OCI-LY7 (cell line): Measurements from ENCODE around the gene SIGLEC9. TPM values are rescaled to one million over a fixed set of nuclear protein-coding genes. Genes with fewer than 3 reads are reported as not detected.

Experiments
- BruUV-seq: library from RNA; stranded (reverse); fragments of 400-500 nt; replicated peaks from 2 replicates; lab custom pipeline; 2021; lab: Mats Ljungman, UMichigan
- CTCF ChIA-PET: fragments of 300-600 bp; sonication (Branson Sonifier 250); formaldehyde crosslinking; loops from one replicate; lab custom pipeline; 2022; ENCODE audit warnings: antibody characterized with exemption; ENCODE audit not compliant: unreplicated experiment; lab: Charles Lee
- POLR2A ChIA-PET: fragments of 300-600 bp; sonication (Branson Sonifier 250); formaldehyde crosslinking; loops from one replicate; lab custom pipeline; 2022; ENCODE audit warnings: antibody characterized with exemption; lab: Charles Lee
- DNase-seq: peaks from one replicate; pipeline ENCODE4 v3.0.0-alpha.2; 2015; ENCODE audit warnings: low spot score
- H2AFZ ChIP-seq: fragments of 200-600 bp; sonication (generic), shearing (Covaris generic); 2 replicates; pipeline ENCODE4 v1.6.1; 2014; ENCODE audit warnings: mild to moderate bottlenecking, antibody characterized with exemption, low read length, moderate library complexity
- H3K27ac ChIP-seq: fragments of 200-600 bp; sonication (generic); 2 replicates; pipeline ENCODE4 v1.5.1; 2014; ENCODE audit warnings: mixed run types, low read depth, mild to moderate bottlenecking, moderate library complexity, low read length, inconsistent platforms; ENCODE audit not compliant: poor library complexity, severe bottlenecking
- H3K36me3 ChIP-seq: fragments of 200-600 bp; sonication (generic); 2 replicates; pipeline ENCODE4 v1.6.1; 2014; ENCODE audit warnings: mild to moderate bottlenecking, antibody characterized with exemption, low read length, moderate library complexity, mixed read lengths; ENCODE audit not compliant: insufficient read depth
- H3K4me1 ChIP-seq: fragments of 200-600 bp; sonication (generic); 2 replicates; pipeline ENCODE4 v1.5.1; 2014; ENCODE audit warnings: mild to moderate bottlenecking, low read length; ENCODE audit not compliant: insufficient read depth, poor library complexity, severe bottlenecking
- H3K4me2 ChIP-seq: fragments of 200-600 bp; sonication (generic); 2 replicates; pipeline ENCODE4 v1.6.1; 2014; ENCODE audit warnings: mild to moderate bottlenecking, low read length
- H3K4me3 ChIP-seq: fragments of 200-600 bp; sonication (generic); 2 replicates; pipeline ENCODE4 v1.5.1; 2014; ENCODE audit warnings: mild to moderate bottlenecking, low read depth, low read length; ENCODE audit not compliant: poor library complexity, severe bottlenecking
- H3K79me2 ChIP-seq: fragments of 200-600 bp; sonication (generic); 2 replicates; pipeline ENCODE4 v1.6.1; 2016; ENCODE audit warnings: low read depth, mild to moderate bottlenecking, low read length, moderate library complexity, mixed read lengths; ENCODE audit not compliant: insufficient read depth
- H3K9me2 ChIP-seq: fragments of 200-600 bp; sonication (generic); 2 replicates; pipeline ENCODE4 v1.6.1; 2016; ENCODE audit warnings: mild to moderate bottlenecking, low read length, mixed read lengths; ENCODE audit not compliant: insufficient read depth
- H3K9me3 ChIP-seq: fragments of 200-600 bp; sonication (generic); 2 replicates; pipeline ENCODE4 v1.6.1; 2014; ENCODE audit warnings: mild to moderate bottlenecking, mixed run types, low read length, mixed read lengths
- H4K20me1 ChIP-seq: fragments of 200-600 bp; sonication (generic); 2 replicates; pipeline ENCODE4 v1.6.1; 2014; ENCODE audit warnings: mild to moderate bottlenecking, antibody characterized with exemption, low read length, moderate library complexity, mixed read lengths; ENCODE audit not compliant: insufficient read depth
- CTCF ChIP-seq: fragments of 200-600 bp; sonication (generic); conservative IDR thresholded peaks from 2 replicates; pipeline ENCODE4 v1.5.1; 2014; ENCODE audit warnings: mild to moderate bottlenecking, antibody characterized with exemption, low read length, moderate library complexity, mixed read lengths
- EZH2phosphoT487 ChIP-seq: fragments of 200-600 bp; sonication (generic); IDR thresholded peaks from 2 replicates; pipeline ENCODE4 v1.6.1; 2018; ENCODE audit warnings: low read depth, borderline replicate concordance, mild to moderate bottlenecking, mixed run types, antibody characterized with exemption, low read length, moderate library complexity, mixed read lengths
- intact Hi-C: fragments of 100-400 bp; cut with micrococcal nuclease; formaldehyde crosslinking; loops from one replicate; pipeline ENCODE4 v1.10.0; 2022; ENCODE audit not compliant: unreplicated experiment
- total RNA-seq, 2 experiments: library from RNA; depleted of rRNA in 1 of 2; stranded (reverse); fragments of >200 nt in 1 of 2; shearing (Covaris generic) in 1 of 2; gene quantifications; 2 replicates each; pipeline ENCODE4 v1.2.3, GENCODE V29; 2014 to 2022

Gene SIGLEC9
- total RNA-seq, 2 experiments from 2014 or later, result not detected

- CTCF ChIA-PET, result no interaction called here
- Histone ChIP-seq H4K20me1 (no peaks in the 10 kb centered on the region), H2AFZ (no peak overlapping the region), H3K9me3 (no peaks in the 10 kb centered on the region), H3K4me3 (no peak overlapping the region), H3K4me1 (no peaks in the 10 kb centered on the region), H3K4me2 (no peak overlapping the region), H3K27ac (no peak overlapping the region), H3K36me3 (no peaks in the 10 kb centered on the region), H3K79me2 (no peaks in the 10 kb centered on the region), H3K9me2 (no peaks in the 10 kb centered on the region)
- no peak for TF ChIP-seq CTCF
- no TSS peak for BruUV-seq
- POLR2A ChIA-PET, result no interaction called here
- intact Hi-C loops, result no loop called here
- DNase-seq, result no peak
These were observed 10.5 kb upstream of the SIGLEC9 start for GRCh38 chr19:51114087-51114729.

- H3K79me2 ChIP-seq, result no peaks in the 10 kb centered on the region
- no peaks in the 10 kb centered on the region for H3K36me3 ChIP-seq
- H4K20me1 ChIP-seq, result no peaks in the 10 kb centered on the region
- no peak overlapping the region for H2AFZ ChIP-seq
- TF ChIP-seq EZH2phosphoT487, result peak; percentile 55; the same call in 1 of the 2 replicates
- TF ChIP-seq CTCF, result no peak
- H3K27ac ChIP-seq, result no peak overlapping the region
- DNase-seq, result no peak
- ChIA-PET POLR2A (no interaction called here), CTCF (no interaction called here)
- H3K4me3 ChIP-seq, result no peak overlapping the region
- H3K9me2 ChIP-seq, result no peaks in the 10 kb centered on the region
- no TSS peak for BruUV-seq
- intact Hi-C loops, result no loop called here
- H3K4me1 ChIP-seq, result no peaks in the 10 kb centered on the region
- H3K9me3 ChIP-seq, result no peaks in the 10 kb centered on the region
- H3K4me2 ChIP-seq, result no peak overlapping the region
These were observed 7.9 kb upstream of the SIGLEC9 start for GRCh38 chr19:51116736-51117286.

GRCh38 chr19:51119101-51119500, 5.6 kb upstream of the SIGLEC9 start:
- no peaks in the 10 kb centered on the region for H3K9me3 ChIP-seq
- CTCF ChIA-PET, result no interaction called here
- no peak overlapping the region for H2AFZ ChIP-seq
- H3K9me2 ChIP-seq, result no peaks in the 10 kb centered on the region
- peaks cover 11% of the 10 kb centered on the region for H3K4me1 ChIP-seq
- DNase-seq, result no peak
- intact Hi-C loops, result no loop called here
- BruUV-seq, result no TSS peak
- TF ChIP-seq CTCF, result no peak
- no peak for TF ChIP-seq EZH2phosphoT487
- H3K79me2 ChIP-seq, result no peaks in the 10 kb centered on the region
- H3K36me3 ChIP-seq, result no peaks in the 10 kb centered on the region
- H4K20me1 ChIP-seq, result no peaks in the 10 kb centered on the region
- no peak overlapping the region for H3K4me3 ChIP-seq
- no peak overlapping the region for H3K4me2 ChIP-seq
- H3K27ac ChIP-seq, result no peak overlapping the region
- POLR2A ChIA-PET, result no interaction called here
